GM18909 (cell line): Measurements from ENCODE around the gene MCOLN3.
"Not testable (repeated sequence)": the region's sequence is repeated elsewhere in the genome, so short reads cannot be mapped to it uniquely, and the experiment has no call there.

Experiments
- ATAC-seq: cut with Tn5 transposase; IDR thresholded peaks from one replicate; pipeline ENCODE4 v1.9.1; 2021; ENCODE audit warnings: mild to moderate bottlenecking; ENCODE audit not compliant: unreplicated experiment, poor library complexity

Gene MCOLN3

DNA sequence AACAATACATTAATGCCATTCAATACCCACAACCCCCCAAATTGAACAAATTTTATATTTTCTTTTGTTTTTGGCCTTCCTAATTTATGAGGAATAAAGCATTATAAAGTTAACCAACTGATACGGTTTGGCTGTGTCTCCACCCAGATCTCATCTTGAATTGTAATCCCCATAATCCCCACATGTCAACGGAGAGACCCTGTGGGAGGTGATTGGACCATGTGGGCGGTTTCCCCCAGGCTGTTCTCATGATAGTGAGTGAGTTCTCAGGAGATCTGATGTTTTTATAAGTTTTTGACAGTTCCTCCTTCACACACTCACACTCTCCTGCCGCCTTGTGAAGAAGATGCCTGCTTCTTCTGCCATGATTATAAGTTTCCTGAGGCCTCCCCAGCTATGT is 6.4 kb upstream of the MCOLN3 start:
- ATAC-seq: no peak

DNA sequence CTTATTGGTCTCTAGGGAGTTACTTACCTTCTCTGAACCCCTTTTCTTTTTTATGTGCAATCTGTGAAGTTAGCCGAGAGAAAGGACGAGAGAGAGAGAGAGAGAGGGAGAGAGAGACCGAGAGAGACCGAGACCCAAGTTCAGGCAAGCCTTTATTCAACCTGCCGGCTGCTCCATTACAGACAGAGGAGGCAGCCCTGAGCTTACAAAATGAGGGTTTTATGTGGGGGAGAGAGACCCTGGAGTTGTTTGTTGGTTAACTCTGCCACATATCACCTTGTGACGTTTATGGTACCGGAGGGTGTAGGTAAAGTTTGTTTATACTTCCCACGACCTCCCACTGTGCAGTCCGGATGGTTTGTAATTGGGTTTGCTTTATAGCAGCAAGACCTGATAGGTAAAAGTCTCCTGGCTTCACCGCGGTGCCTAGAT is 1.5 kb upstream of the MCOLN3 start:
- no peak for ATAC-seq

DNA sequence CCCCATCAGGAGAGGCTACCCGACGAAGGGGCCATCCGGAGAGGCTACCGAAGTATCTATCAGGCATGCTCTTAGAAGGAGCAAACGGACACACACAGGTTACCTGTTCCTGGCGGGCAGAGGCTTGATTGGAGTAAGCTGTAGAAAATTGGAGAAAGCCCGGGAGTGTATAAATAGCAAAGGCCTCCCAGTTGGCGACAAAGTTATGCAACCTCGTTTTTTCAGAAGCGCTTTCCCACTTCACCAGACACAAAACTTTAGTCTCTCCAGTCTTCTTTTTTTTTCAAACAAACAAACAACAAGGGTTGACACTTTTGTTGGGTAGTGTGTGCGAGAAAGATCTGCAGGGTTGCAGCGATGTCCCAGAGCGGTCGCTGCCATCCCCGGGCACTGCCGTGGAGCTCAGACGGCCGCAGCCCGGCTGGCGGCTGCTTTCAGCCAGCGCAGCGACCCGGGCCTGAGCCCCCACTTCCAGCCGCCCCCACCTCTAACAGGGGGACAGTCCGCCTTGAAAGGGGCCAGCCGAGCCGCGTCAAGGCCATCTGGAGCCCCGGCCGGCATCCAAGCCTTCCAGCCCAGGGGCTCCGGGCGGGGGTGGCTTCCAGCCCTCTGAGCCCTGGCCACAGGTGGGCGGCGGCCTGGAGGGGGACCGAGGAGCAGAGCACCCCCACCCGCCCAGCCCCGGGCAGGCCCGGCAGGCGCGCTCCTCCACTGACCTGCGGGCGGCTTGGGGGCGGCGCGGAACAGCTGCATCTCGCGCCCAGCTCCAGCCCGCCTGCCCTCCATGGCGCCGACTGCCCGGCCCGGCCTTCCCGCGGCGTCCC is 616 bp downstream of the MCOLN3 start:
- peak; percentile 69 for ATAC-seq

GRCh38 chr1:85047144-85047471 is 1.2 kb downstream of the MCOLN3 start:
- ATAC-seq: no peak

DNA sequence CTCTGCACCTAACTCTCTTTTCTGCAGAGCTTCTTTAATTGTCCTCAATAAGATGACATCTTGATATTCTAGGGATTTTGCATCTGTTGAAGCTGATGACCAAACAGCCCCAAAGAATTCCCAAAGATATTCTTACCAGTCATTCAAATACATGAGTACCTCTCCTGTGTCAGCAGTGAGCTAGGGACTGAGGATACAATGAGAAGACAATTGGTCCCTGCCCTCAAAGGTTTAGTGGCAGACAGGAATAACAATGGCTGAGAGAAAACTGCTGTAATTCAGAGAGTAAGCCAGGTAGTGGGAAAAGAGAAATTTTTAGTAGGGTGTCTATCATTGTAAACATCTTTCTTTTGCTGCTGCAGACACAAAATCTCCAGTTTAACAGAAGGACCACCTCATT is 5.9 kb downstream of the MCOLN3 start:
- no peak for ATAC-seq

GRCh38 chr1:85041793-85042192 is 6.5 kb downstream of the MCOLN3 start:
- ATAC-seq: no peak

DNA sequence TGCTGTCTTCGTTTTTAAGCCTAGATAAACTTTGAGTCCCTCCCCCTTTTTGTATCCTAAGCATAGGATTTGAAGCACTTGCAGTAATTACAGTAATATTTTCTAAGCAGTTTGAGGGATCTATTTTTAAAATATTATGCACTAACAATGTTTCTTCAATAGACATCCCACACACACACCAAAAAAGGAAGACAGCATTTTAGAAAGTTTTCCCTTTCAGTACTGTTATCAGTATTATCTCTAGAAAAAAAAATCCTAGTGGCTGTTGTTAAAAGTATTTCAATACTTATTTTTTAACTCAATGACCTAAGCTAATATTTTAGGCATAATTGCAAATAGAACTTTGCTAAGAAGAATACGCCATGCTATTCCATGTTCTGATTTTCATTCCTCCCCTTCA is 15.1 kb downstream of the MCOLN3 start:
- no peak for ATAC-seq

DNA sequence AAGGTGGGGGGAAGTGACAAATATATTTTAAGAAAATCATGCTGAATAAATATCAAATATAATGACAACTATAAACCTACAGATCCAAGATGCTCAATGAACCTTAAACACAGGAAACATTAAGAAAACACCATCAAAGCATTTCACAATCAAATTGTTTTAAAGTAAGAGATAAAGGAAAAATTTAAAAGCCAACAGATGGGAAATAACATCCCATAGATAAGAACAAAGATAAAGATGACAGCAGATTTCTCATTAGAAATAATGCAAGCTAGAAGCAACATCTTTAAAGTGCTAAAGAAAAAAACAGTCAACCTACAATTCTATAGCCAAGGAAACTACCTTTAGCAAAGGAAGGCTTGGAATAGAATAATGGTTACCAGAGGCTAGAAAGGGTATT is 17.8 kb downstream of the MCOLN3 start:
- no peak for ATAC-seq

GRCh38 chr1:85028151-85028550 is 20.1 kb downstream of the MCOLN3 start:
- no peak for ATAC-seq

GRCh38 chr1:85027242-85027983 is 20.9 kb downstream of the MCOLN3 start:
- ATAC-seq: peak; percentile 87

DNA sequence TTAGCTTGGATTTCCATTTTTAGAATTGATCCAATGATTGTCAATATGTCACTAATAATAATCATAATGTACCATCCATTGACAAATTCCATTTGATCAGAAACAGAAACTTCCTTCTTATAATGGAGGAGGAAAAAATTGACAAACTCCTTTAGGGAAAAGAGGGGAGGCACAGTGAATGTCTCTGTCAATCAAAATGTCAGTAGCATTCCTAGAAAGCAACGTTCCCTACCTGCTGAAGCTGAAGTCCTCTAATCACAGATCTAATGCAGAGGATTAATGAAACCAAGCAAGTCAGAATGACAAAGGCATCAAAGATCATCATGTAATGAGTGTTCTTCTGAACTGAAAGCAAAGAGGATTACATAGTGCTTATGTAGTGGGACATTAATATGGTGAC is 22.4 kb downstream of the MCOLN3 start:
- ATAC-seq: no peak

DNA sequence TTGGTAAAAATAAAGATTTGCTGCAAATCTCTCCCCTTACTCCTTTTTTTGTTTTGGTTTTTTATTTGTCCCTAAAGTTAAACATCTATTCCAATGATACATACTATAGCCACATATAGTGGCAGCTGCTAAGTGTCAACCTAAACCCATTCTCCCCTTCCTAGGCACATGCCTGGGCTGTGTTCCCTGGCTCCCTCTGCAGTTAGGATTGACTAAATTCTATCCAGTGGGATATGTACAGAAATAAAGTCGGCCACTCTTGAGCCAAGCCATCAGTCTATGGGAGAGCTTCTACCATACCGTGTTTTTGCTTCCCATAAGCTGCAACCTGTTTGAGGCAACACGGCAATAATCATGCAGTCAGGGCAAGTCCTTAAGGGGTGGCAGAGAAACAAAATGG is 23.6 kb downstream of the MCOLN3 start:
- no peak for ATAC-seq

GRCh38 chr1:85022700-85023099 is 25.6 kb downstream of the MCOLN3 start:
- ATAC-seq: no peak

DNA sequence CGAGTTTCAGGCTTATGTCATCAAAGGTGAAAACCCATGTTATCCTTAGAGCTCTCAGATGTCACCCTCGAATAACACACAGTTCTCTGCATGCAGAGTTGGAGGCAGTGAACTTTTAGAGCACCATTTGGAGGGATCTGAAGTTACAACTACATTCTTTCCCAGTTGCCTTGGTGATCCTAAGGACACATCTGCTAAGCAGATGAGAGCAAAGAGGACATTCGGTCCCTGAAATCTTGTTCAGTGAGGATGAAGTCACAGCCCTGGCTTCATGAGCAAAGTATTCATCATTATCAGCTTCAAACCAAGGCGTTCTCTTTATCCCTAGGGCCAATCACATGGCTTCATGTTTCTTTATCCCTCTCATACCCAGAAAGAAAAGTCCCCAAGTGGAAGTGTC is 28.3 kb downstream of the MCOLN3 start:
- no peak for ATAC-seq

- no peak for ATAC-seq
Measured at GRCh38 chr1:85015826-85016225, 32.5 kb downstream of the MCOLN3 start.

DNA sequence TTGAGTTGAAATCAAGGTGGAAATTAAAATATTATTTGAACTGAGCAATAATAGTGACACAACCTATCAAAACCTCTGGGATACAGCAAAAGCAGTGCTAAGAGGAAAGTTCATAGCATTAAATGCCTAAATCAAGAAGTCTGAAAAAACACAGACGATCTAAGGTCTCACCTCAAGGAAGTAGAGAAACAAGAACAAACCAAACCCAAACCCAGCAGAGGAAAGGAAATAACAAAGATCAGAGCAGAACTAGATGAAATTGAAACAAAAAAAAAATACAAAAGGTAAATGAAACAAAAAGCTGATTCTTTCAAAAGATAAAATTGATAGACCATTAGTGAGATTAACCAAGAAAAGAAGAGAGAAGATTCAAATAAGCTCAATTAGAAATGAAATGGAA is 42.7 kb downstream of the MCOLN3 start:
- not testable (repeated sequence) for ATAC-seq

DNA sequence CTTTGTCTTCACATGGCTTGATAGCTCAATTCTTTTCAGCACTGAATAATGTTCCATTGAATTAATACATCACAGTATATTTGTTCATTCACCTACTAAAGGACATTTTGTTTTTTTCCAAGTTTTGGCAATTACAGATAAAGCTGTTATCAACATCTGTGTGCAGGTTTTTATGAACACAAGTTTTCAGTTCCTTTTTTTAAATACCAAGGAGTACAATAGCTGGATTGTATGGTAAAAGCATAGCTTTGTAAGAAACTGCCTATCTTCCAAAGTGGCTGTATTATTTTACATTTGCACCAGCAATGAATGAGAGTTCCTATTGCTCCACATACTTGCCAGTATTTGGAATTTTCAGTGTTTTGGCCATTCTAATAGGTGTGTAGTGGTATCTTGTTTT is 46.6 kb downstream of the MCOLN3 start:
- ATAC-seq: no peak

DNA sequence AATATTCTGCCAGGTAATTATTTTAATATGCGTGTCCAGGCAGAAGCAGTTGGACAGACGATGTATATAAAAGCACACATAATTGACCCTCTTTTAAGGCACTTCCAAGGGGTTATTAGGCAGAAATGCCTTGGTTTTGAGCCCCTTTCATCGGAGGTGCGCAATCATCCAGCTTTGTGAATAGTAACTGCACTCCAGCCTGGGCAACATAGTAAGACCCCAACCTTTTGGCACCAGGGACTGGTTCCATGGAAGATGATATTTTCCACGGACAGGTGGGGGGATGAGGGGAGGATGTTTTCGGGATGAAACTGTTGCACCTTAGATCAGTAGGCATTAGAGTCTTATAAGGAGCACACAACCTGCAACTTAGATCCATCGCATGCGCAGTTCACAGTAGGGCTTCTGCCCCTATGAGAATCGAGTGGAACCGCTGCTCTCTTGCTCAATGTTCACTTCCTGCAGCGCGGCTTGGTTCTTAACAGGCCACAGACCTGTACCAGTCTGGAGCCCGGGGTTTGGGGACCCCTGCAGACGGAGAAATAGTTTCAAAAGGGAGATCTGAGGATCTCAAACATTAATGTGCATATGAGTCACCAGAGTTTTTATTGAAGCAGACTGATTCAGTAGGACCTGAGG is 49.5 kb downstream of the MCOLN3 start:
- ATAC-seq: no peak

DNA sequence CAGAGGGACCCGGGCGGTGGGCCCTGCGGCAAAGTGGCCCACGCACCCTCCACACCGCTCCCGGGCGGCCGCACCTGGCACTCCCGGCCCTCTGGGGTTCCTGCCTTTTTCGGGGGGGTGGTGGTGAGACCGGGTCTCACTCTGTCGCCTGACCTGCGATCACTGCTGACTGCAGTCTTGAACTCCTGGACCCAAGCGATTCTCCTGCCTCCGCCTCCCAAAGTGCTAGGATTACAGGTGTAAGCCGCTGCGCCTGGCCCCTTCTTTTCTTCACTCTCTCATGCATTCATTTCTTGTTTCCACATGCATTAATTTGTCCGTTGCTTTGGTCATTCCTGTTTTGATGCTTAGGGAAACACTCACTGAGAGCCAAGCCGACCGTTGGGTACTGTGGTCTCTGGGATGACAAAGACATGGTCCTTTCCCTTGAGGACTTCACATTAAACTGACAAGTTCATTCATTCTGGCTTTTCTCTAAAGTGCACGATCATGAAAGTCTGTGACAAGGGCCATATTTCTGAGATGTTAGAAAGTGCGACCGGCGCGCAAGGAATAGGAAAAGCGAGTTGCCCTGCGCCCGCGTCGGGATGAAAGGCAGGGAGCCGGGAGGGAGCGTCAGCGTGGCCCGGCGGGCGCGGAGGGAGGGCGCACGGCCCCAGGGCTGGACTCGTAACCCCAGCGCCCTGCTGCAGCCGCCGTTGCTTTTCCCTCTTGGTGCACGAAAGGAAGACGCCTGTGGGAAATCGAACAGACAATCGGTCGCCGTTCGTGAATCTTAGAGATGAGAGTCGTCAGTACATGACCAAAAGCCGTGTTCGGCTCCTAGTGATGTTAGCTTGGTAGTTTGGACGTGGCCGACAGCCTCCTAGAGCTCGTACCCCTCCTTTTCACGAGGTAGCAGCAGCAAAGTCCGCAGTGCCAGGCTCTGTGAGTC is 50.4 kb downstream of the MCOLN3 start:
- no peak for ATAC-seq
